ENCODE data around the gene B4GALT1. TPM values are rescaled to one million over a fixed set of nuclear protein-coding genes. Genes with fewer than 3 reads are reported as not detected.

B4GALT1 gene
- total RNA-seq, 1 donor from 2014 or later: 7.5 TPM

DNA sequence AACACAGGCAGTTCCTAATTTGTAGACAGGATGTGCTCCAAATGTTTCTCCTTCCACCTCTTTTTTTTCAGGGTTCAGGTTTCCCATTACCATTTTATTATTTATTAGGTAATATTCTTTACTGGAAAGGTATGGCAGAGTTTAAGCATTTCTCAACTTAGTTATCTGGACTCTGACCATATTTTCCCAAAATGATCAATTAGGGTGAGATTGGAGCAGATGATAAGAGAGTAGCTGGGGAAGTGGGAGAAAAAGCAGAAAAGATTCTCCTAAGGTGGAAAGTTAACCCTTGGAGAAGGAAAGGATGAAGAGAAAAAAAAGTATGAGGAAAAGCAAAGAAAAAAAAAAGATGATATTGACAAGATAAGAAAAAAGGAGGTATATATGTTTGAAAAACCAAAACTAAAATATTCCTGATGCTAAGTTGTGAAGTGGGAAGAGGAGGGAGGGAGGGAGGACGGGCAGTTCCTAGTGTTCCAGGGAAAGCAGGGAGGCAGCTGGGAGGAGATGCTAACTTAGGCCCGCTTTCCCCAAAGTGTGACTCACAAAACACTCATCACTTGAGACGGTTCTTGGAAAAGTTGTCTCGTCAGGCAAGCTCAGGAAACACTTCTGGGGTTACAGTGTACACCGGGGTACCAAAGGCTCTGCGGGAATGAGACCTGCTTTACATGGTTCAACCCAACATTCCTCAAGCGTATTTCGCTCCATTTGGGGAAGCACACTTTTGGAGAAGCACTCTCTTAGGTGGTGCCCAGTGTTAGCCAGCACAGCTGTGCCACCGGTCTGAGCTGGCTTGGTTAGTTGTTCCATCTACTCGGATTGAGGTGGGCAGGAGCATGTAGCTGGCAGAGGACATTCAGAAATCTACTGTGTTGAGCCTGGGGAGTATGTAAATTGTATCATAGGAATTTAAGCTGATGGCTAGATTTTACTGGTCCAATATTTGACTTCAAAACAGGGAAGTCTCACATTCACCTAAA is 35.1 kb downstream of the B4GALT1 start:
- peaks cover 7% of the 10 kb centered on the region for H3K27me3 Mint-ChIP-seq (ENCODE audit: insufficient read depth, low read depth)
- no peaks in the 10 kb centered on the region for H4K20me1 ChIP-seq (ENCODE audit: low read depth)
- no peaks in the 10 kb centered on the region for H3K27me3 ChIP-seq
- H3K4me3 ChIP-seq: no peak overlapping the region
- no peak overlapping the region for H3K27ac Mint-ChIP-seq
- H3K36me3 Mint-ChIP-seq: peaks cover 17% of the 10 kb centered on the region
- TF ChIP-seq, protein P1, sequence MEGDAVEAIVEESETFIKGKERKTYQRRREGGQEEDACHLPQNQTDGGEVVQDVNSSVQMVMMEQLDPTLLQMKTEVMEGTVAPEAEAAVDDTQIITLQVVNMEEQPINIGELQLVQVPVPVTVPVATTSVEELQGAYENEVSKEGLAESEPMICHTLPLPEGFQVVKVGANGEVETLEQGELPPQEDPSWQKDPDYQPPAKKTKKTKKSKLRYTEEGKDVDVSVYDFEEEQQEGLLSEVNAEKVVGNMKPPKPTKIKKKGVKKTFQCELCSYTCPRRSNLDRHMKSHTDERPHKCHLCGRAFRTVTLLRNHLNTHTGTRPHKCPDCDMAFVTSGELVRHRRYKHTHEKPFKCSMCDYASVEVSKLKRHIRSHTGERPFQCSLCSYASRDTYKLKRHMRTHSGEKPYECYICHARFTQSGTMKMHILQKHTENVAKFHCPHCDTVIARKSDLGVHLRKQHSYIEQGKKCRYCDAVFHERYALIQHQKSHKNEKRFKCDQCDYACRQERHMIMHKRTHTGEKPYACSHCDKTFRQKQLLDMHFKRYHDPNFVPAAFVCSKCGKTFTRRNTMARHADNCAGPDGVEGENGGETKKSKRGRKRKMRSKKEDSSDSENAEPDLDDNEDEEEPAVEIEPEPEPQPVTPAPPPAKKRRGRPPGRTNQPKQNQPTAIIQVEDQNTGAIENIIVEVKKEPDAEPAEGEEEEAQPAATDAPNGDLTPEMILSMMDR (IDR thresholded peaks at IDR 0.05): no peak
- TF ChIP-seq EZH2phosphoT487 (IDR thresholded peaks at IDR 0.05) (no peak), EZH2 (IDR thresholded peaks at IDR 0.05) (no peak)
- no peaks in the 10 kb centered on the region for H3K79me2 ChIP-seq (ENCODE audit: low read depth)
- H3F3A ChIP-seq (ENCODE audit: low read depth): no peaks in the 10 kb centered on the region
- no peaks in the 10 kb centered on the region for H3K9me3 ChIP-seq (ENCODE audit: low read depth)
- no peaks in the 10 kb centered on the region for H3K36me3 ChIP-seq
- H3K9ac ChIP-seq: no peak overlapping the region
- peaks cover 21% of the 10 kb centered on the region for H3K4me1 Mint-ChIP-seq
- H3K4me1 ChIP-seq: peaks cover 5% of the 10 kb centered on the region
- no peak for DNase-seq (ENCODE audit: low spot score)
- H3K27ac ChIP-seq: no peak overlapping the region
- H2AFZ ChIP-seq (replicated peaks): no peak overlapping the region
- H3K4me2 ChIP-seq: no peak overlapping the region
- no peaks in the 10 kb centered on the region for H3K9me3 Mint-ChIP-seq
- H3K4me3 Mint-ChIP-seq: no peak overlapping the region

DNA sequence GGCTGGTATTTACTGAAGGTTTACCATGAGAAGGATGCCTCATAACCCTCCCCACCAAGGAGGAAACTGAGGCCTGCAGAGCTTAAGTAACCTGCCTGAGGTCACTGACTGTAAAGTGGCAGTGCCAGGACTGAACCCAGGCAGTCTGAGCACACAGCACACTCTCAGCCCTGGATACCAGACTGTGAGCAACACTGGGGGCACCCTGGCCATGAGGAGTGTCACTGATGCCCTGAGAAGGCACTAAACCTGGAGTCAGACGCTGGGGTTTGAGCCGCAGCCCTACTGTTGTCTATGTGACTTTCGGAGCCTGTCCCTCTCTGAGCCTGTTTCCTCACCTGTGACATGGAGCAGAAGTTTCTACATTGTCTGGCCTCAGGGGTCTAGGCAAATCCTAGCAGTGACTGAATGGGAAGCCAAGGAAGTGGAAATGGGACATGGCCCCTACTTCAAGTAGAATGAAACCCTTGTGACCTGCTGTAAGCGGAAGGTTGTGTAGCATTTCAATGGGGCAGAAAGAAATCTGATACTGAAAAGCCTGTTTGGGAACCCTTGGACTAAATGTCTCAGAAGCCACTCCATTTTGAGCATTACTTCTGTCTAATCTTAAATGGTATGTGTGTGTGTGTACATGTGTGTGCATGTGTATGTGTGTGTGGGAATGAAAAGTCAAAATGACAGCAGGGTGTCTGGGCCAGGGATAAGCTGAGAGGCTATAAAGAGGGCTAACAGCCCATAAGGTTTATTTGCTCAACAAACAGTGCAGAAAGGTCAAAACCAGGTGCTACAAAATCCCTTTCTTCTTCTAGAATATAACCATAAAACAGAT is 36.0 kb downstream of the B4GALT1 start:
- H3K27ac Mint-ChIP-seq: no peak overlapping the region
- H3K79me2 ChIP-seq (ENCODE audit: low read depth): no peaks in the 10 kb centered on the region
- no peak for TF ChIP-seq EZH2phosphoT487 (IDR thresholded peaks at IDR 0.05)
- no peak for TF ChIP-seq EZH2 (IDR thresholded peaks at IDR 0.05)
- TF ChIP-seq, protein P1 (IDR thresholded peaks at IDR 0.05): no peak

DNA sequence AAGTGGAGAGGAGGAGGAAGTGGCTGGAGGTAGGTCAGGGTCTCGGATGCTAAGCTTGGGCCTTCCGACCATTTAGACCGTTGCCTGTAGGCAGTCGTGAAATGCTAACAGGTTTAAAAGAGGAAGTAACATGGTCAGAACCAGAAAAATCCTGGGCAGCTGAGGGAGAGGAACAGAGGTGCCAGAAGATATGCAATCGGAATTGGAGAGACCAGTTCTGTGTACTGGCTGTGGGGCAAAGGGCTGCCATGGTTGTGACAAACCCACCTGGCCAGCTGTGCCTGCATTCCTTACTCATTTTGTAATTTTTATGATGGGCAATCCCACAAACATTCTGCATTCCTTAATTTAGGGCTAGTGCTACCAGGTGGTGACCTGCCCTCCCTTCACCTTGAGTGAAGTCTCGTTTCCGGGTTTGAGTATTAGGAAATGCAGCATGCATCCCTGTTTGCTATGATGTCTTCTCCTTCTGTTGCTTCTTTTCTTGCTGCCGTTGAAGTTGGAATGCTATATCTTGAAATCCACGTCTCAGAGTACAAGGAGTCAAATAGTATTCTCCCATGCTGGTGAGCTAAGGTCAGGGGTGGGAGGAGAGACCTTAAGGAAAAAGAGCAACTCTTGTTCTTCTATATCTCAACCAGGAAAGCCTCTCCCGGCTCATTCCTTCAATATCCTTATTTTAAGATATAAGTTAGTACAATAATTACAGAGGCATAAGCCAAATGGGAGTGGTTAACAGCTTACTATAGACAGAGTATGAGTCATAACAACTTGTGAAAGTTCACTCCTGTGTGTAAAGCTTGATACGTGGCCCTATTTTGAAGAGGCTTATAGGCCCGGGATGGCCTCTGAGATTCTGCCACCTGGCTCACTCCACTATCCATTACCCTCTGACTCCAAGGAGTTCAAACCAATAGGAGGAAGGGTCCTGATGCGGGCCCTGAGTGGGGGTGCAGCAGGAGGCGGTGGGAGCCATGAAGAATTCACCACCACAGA is 37.0 kb downstream of the B4GALT1 start:
- H3K4me2 ChIP-seq: no peak overlapping the region
- no peak for TF ChIP-seq EZH2phosphoT487 (IDR thresholded peaks at IDR 0.05)
- TF ChIP-seq, protein P1 (IDR thresholded peaks at IDR 0.05): no peak
- no peak for TF ChIP-seq EZH2 (IDR thresholded peaks at IDR 0.05)
- H3K36me3 ChIP-seq: no peaks in the 10 kb centered on the region
- no peaks in the 10 kb centered on the region for H4K20me1 ChIP-seq (ENCODE audit: low read depth)
- no peaks in the 10 kb centered on the region for H3K9me3 Mint-ChIP-seq
- DNase-seq (ENCODE audit: low spot score): no peak
- peak overlapping the region; percentile 85 for H3K27ac Mint-ChIP-seq
- no peak overlapping the region for H3K27ac ChIP-seq
- H3K9ac ChIP-seq: no peak overlapping the region
- no peaks in the 10 kb centered on the region for H3K79me2 ChIP-seq (ENCODE audit: low read depth)
- no peak overlapping the region for H3K4me3 Mint-ChIP-seq
- H3K4me3 ChIP-seq: no peak overlapping the region
- peaks cover 5% of the 10 kb centered on the region for H3K4me1 ChIP-seq
- no peaks in the 10 kb centered on the region for H3F3A ChIP-seq (ENCODE audit: low read depth)
- H3K36me3 Mint-ChIP-seq: peaks cover 17% of the 10 kb centered on the region
- no peaks in the 10 kb centered on the region for H3K27me3 Mint-ChIP-seq (ENCODE audit: insufficient read depth, low read depth)
- peaks cover 14% of the 10 kb centered on the region for H3K4me1 Mint-ChIP-seq
- H3K9me3 ChIP-seq (ENCODE audit: low read depth): no peaks in the 10 kb centered on the region
- H3K27me3 ChIP-seq: no peaks in the 10 kb centered on the region
- no peak overlapping the region for H2AFZ ChIP-seq (replicated peaks)

More for the DNA sequence above, 36.0 kb downstream of the B4GALT1 start:
- Mint-ChIP-seq H3K36me3 (peaks cover 17% of the 10 kb centered on the region), H3K4me3 (no peak overlapping the region), H3K4me1 (peaks cover 19% of the 10 kb centered on the region), H3K9me3 (no peaks in the 10 kb centered on the region), H3K27me3 (ENCODE audit: insufficient read depth, low read depth) (peaks cover 4% of the 10 kb centered on the region)
- Histone ChIP-seq H3K27me3 (no peaks in the 10 kb centered on the region), H3K4me3 (no peak overlapping the region), H4K20me1 (ENCODE audit: low read depth) (no peaks in the 10 kb centered on the region), H3K9ac (no peak overlapping the region), H3K36me3 (no peaks in the 10 kb centered on the region), H3K9me3 (ENCODE audit: low read depth) (no peaks in the 10 kb centered on the region), H3F3A (ENCODE audit: low read depth) (no peaks in the 10 kb centered on the region), H3K4me1 (peaks cover 5% of the 10 kb centered on the region), H3K4me2 (no peak overlapping the region), H2AFZ (replicated peaks) (no peak overlapping the region), H3K27ac (no peak overlapping the region)
- DNase-seq (ENCODE audit: low spot score): no peak

Measured in neural progenitor cell (in vitro differentiated cells).